Activated CD4-positive, CD25-positive, alpha-beta regulatory T cell treated with anti-CD3 and anti-CD28 coated beads, Interleukin-2, amount 50 U/mL, for 72 hours (primary cell): ENCODE measurements around the gene P2RY11.

Experiments
- DNase-seq: peaks from one replicate; pipeline ENCODE4 v3.0.0; 2021

Gene P2RY11

GRCh38 chr19:10113964-10114650 is 2.6 kb downstream of the P2RY11 start:
- no peak for DNase-seq

DNA sequence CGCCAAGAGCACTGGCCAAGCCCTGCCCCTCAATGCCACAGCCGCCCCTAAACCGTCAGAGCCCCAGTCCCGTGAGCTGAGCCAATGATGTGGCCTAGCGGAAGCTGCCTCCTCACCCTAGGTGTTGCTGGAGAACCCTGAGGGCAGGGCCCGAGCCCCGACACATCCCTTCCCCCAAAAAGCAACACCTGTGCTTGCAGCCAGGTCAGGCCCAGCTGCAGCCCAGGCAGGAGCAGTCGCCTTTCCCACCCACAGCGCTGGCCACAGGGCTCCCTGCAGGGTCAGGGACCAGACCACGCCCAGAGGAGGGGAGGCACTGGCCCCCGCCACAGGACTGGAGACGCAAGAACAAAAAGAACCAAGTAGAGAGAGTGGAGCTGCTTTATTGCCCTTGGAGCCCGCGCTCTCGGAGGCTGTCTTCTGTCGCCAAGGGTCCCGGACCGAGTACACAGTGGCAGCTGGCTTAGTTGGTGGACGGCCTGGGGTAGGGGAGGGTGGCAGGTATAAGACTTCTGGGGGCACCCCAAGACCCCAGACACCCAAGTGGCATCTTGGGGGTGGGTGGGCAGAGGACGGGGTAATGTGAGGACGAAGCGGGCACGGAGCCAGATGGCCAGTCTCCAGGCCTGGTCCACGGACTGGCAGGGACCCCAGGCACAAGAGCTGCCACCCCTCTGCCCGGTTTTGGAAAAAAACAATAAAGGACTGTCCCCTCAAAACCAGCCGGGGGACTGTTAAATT is 3.3 kb downstream of the P2RY11 start:
- DNase-seq, result no peak

DNA sequence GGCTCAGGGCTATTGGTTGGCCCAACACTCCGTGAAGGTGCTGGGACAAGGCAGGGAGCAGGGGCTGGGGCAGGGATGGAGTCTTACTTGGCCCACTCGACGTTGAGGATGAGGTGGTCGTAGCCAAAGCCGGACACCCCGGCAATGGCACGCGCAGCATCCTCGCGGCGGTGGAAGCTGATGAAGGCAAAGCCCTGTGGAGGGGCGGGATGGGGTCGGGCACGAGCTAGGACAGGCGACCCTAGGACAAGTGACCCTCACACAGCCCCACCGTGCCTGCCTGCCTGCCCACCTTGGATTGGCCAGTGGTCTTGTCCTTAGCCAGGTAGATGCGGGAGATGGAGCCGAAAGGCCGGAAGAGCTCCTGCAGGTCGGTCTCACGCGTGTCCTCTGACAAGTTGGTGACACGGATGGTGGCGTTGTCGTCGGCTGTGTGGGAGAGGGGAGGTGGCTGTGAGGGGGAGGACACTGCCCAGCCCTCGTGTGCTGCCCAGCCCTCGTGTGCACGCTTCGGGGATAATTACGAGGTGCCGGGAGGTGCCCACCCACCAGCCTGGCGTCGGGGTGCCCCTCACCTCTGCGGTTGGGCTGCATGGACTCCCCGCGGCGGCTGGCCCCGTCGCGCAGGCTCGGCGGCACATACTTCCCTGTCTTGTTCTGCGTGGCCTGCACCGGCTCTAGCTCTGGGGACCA is 4.0 kb downstream of the P2RY11 start:
- no peak for DNase-seq

- DNase-seq, result no peak
Measured at GRCh38 chr19:10116085-10116865, 4.8 kb downstream of the P2RY11 start.

- DNase-seq, result no peak
Measured at GRCh38 chr19:10116866-10117616, 5.5 kb downstream of the P2RY11 start.

DNA sequence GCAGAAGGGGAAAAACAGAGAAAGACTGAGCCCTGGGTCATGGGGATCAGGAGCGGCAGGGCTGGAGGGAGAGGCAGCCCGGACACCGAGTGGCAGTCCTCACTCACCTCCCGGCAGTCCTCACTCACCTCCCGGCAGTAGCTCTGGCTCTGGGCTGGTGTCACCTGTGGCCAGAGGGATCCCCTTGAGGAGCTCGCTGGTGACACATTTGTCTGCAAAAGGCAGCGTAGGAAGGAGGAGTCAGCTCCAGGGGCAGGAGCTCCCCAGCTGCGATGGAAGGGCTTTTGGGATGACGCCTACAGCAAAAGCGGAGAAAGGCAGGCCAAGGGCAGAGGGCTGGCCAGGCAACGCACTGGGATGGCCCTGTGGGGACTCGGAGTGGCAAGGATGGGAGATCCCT is 7.5 kb downstream of the P2RY11 start:
- DNase-seq, result no peak

GRCh38 chr19:10120538-10121189 is 9.2 kb downstream of the P2RY11 start:
- no peak for DNase-seq

GRCh38 chr19:10122045-10122444 is 10.6 kb downstream of the P2RY11 start:
- no peak for DNase-seq

- DNase-seq, result no peak
Measured at GRCh38 chr19:10124429-10124828, 12.9 kb downstream of the P2RY11 start.

DNA sequence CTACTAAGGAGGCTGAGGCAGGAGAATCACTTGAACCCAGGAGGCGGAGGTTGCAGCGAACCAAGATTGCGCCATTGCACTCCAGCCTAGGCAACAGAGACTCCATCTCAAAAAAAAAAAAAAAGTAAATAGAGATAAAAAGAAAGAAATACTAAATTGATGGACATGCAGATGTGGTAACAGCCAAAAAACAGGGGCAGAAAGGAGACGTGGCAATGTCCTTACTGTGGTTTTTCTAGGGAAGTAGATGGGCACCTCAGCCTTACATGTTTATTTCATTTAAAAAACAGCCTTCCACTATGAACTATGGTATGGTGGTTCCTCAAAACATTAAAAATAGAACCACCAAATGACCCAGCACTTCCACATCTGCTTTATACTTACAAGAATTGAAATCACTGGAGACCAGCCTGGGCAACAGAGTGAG is 14.7 kb downstream of the P2RY11 start:
- DNase-seq, result no peak

- no peak for DNase-seq
Measured at GRCh38 chr19:10132905-10133304, 21.4 kb downstream of the P2RY11 start.

GRCh38 chr19:10133596-10133995 is 22.1 kb downstream of the P2RY11 start:
- DNase-seq, result no peak

- DNase-seq, result no peak
Measured at GRCh38 chr19:10134040-10134439, 22.5 kb downstream of the P2RY11 start.

DNA sequence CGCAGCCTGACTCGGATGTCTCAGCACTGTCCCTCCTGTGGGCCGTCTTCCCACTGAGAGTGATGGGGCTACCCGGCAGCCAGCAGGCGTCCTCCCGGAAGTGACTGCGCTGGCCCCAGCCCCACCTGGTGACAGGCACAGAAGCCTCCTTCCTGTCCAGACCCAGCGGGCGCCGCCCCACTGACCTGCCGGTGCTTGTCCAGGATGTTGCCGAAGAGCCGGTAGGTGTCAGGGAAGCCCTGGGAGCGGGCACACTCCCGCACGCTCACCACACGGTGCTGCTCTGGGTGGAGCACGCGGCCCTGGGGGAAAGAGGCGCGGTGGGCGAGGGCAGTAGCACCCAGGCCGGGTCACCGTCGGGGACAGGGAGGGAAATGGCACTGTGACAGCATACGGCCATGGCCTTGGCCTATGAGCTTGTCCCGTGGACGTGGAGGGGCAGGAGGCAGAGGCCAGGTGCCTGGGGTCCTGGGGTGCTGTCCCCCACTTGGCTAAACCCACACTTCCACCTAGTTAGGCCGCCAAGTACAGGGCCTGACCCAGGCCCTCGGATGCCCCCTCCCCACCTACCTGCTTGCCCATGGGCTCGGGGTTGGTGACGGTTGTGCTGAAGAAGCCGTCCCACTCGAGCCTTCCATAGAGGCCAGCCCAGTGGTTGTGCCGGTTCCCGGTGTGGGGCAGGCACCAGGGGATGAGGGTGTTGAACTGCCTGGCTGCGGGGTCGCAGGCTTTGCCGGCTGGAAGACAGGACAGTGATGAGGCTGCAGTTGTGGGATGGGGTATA is 24.2 kb downstream of the P2RY11 start:
- DNase-seq, result no peak

DNA sequence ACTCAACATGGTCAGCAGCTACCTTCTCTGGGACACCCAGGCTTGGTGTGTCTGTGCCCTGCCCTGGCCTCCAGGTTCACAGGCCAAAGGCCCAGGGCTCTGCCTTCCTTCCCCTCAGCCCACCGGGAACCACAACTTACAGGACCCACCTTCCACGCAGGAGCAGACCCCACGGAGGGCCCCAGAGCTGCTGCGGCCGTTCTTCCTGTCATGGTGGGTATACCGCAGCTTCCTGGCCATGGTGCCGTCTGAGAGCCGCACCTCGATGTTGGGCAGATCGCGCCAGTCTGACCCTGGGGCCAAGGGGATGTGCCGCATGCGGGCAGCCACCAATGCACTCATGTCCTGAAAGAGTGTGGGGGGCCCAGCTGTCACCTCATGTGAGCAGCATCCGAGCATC is 25.4 kb downstream of the P2RY11 start:
- DNase-seq, result no peak

GRCh38 chr19:10137751-10138682 is 26.5 kb downstream of the P2RY11 start:
- DNase-seq, result no peak

- DNase-seq, result no peak
Measured at GRCh38 chr19:10138879-10139795, 27.6 kb downstream of the P2RY11 start.

GRCh38 chr19:10139952-10140351 is 28.5 kb downstream of the P2RY11 start:
- DNase-seq, result no peak

DNA sequence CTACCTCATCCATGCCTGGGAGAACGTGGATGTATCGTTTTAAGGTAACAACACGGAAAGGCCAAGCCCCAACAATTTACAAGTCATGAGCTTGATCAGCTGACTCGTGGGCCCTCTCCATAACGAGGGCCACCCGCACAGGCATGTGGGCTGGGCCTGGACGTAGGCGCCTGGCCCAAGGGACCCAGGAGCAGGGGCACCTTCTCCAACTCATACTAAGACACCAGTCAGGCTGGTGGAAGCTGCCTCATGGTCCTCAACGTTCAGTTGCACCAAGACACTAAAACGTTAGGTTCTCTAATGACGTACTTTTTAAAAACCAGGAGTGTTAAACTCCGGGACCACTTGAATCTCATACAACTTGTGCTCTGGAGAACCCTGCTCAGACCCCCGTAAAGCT is 30.0 kb downstream of the P2RY11 start:
- DNase-seq, result no peak
